Fibroblast of the aortic adventitia (primary cell): ENCODE data around the gene PIEZO2. TPM values are rescaled to one million over a fixed set of nuclear protein-coding genes. Genes with fewer than 3 reads are reported as not detected.

Source experiments
- DNase-seq: peaks from one replicate; pipeline ENCODE4 v3.0.0-alpha.2; 2010; ENCODE audit warnings: low read depth
- H3K4me3 ChIP-seq: 2 replicates; pipeline ENCODE4 v1.5.1; 2011; ENCODE audit warnings: low read depth, mild to moderate bottlenecking, control low read depth, low read length, moderate library complexity
- total RNA-seq: library from RNA; depleted of rRNA; stranded (reverse); fragments of >200 nt; gene quantifications from 2 replicates; pipeline ENCODE4 v1.2.3, GENCODE V29; 2012; ENCODE audit warnings: low replicate concordance
- TF ChIP-seq, protein P1 (sequence below): IDR thresholded peaks from 2 replicates; pipeline ENCODE4 v1.5.1; 2011; ENCODE audit warnings: mild to moderate bottlenecking, low read length, control low read depth, inconsistent platforms; ENCODE audit not compliant: insufficient read depth

Gene PIEZO2
- total RNA-seq, 1 donor, result 1.6 TPM

DNA sequence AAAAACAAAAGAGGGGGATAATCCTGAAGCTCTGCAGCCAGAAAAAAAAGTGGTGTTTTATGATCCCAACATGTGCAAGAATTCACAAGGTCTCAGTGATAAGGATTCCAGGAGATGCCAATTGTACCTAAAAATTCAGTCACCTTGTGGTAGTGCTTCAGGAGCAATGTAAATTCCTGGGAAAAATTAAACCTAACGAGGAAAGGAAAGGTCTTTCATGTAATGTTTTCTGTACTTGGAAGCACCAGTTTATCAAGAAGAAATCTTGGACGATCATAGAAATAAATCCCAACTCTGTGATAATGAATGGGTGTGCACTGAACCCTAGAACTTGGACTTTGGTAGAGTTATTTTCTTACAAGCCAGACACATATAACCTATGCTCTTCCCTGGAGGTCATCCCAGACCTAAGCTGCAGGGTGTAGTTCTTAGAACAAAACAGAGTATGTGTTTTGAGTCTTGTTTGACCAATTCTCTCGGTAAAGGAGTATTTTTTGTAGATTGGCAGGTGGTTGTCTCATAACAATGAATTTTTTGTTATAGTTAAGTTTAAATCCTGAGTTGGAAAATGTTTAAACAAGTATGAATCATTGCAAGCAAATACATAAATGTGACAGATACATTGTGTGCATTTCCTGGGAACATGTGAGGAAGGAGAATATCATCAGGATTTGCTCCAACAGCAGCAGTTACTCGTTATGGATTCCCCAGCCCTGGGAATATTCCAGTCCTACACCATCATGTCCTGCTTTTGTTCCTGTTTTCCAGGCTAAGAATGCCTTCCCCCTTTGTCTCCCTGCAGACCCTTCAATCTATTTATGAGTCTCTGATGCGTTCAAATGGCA lies 399.0 kb downstream of the PIEZO2 start:
- DNase-seq, result peak; percentile 28
- H3K4me3 ChIP-seq, result no peak overlapping the region
- TF ChIP-seq, protein P1, sequence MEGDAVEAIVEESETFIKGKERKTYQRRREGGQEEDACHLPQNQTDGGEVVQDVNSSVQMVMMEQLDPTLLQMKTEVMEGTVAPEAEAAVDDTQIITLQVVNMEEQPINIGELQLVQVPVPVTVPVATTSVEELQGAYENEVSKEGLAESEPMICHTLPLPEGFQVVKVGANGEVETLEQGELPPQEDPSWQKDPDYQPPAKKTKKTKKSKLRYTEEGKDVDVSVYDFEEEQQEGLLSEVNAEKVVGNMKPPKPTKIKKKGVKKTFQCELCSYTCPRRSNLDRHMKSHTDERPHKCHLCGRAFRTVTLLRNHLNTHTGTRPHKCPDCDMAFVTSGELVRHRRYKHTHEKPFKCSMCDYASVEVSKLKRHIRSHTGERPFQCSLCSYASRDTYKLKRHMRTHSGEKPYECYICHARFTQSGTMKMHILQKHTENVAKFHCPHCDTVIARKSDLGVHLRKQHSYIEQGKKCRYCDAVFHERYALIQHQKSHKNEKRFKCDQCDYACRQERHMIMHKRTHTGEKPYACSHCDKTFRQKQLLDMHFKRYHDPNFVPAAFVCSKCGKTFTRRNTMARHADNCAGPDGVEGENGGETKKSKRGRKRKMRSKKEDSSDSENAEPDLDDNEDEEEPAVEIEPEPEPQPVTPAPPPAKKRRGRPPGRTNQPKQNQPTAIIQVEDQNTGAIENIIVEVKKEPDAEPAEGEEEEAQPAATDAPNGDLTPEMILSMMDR, result no peak

DNA sequence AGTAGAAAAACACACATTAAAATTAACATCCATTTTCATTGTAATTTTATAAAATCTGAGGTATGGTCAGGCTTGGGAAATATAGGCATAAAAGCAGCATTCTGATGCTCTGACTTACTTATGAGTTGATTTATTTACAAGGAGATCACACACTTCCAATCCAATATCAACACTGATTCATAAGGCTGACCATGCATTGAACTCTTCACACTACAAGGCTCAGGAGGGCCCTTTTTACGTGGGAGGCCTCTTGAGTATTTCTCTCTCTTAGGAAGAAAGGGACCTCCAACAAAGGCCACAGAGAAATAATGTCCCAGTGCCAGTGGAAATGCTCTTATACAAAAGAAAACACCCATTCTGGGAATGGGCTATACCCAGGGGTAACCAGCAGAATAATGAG lies 400.7 kb downstream of the PIEZO2 start:
- DNase-seq, result peak; percentile 53
- TF ChIP-seq, protein P1, result no peak
- H3K4me3 ChIP-seq, result no peak overlapping the region

DNA sequence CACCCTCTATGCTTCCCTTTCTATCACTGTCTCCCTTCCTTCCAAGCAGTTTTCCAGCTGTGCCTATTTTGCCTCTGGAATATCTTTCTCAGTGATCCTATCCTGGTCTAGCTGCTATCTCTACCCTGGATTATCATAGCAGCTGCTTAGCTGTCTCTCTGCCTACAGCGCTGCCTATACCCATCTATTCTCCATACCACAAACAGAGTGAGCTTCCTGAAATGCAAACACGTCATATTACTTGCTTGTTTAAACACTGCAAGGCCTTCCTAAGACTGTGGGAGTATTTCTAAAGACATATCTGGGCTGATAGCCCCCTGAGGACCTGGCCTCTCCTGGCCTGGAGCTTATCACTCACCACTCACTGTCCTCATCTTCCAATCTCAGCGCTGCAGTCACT lies 403.4 kb downstream of the PIEZO2 start:
- H3K4me3 ChIP-seq, result no peak overlapping the region
- no peak for DNase-seq
- TF ChIP-seq, protein P1, result no peak

DNA sequence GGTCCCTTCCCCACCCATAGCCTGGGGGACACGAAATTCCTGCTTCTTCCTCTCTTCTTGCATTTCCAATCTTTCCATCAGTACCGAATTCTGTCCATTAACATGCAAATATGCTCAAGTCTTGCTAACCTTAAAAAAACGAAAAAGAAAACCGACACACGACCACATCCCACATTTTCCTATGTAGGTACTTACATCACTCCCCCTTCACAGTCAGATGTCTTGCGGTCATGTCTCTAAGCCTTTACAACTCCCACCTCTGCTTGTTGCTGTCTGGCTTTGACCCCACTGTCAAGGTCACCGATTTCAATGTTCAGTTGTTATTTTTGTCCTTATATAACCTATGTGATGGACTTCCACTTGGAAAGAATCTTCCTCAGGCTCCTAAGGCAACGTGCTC lies 404.1 kb downstream of the PIEZO2 start:
- H3K4me3 ChIP-seq, result no peak overlapping the region
- no peak for DNase-seq
- TF ChIP-seq, protein P1, result no peak

DNA sequence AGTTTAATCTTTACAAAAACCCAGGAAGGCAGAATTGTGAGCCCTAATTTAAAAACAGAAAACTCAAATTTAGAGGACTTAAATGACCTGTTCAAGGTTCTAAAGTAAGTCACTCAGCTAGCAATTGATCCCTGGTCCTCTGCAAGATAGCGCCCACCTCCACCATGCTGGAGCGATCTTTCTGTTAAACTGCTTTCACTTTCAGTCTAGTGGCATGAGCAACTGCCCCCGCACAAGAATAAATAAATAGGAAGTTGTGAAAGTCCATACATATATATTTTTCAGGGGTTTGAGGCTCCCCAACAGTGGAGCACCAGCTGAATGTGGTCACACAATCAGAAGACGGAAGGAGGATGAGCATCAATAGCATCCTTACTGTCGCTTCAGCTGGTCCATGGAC lies 405.6 kb downstream of the PIEZO2 start:
- TF ChIP-seq, protein P1, result no peak
- no peak overlapping the region for H3K4me3 ChIP-seq
- no peak for DNase-seq

DNA sequence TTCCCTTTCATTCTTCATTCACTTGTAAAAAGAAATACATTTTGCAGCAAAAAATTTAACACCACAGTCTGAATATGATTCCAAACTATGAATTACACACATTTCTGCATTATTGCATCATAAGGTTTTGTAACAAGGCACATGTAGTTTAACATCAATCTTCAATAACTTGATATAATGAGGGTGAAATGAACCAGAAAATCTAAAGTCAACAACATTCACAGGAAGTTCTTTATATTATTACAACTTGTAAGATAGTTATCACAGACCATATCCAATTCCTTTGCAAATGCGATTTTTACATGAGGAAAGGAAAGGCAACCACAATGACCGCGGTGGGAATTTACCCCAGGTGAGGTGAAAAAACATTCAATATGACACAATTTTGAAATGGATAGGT lies 410.2 kb downstream of the PIEZO2 start:
- peak; percentile 32 for DNase-seq
- TF ChIP-seq, protein P1, result no peak
- H3K4me3 ChIP-seq, result no peak overlapping the region

DNA sequence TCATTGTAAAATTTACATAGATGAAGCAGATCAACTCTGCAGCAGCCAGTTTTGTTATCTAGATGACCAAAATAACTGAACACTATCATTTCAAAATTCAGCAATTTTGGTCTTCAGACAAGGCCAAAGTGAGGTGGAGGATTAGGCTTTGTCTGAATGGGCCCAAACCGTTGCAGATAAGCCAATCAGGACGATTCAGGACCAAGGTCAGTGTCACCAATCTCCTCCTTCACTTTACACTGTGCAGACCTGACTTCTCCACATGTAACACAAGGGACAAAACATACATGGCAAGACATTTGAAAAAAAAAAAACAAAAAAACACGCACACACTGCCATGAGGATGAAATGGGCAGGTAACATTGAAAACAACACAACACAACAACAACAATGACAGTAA lies 412.4 kb downstream of the PIEZO2 start:
- H3K4me3 ChIP-seq, result no peak overlapping the region
- DNase-seq, result no peak
- TF ChIP-seq, protein P1, result no peak
